NOMO-1 (cell line): ENCODE results near the gene ANKRD33.

ENCODE experiments used
- DNase-seq, 2 experiments: peaks; one replicate each; lab custom pipeline; 2025; ENCODE audit not compliant: unreplicated experiment in 2 of 2; lab: John Stamatoyannopoulos, UW

ANKRD33 gene

DNA sequence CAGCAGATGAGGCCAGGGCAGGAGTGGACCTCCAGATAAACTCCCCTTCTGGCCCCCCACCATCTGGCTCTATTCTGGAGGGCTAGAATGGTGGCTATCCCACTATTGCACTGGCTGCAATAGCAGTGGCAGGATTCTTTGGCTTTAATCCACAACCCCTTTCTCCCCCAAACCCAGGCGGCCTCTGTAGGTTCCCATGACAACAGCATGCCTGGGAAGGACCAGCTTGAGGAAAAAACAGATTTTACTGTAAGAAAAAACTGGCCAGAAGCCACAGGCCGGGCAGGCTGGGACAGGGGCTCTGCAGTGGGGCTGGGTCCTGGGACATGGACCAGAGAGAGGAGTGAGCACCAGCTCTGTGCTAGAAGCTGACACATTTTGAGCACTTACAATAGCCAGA is 50.0 kb downstream of the ANKRD33 start:
- DNase-seq = no peak

- no peak for DNase-seq
Measured at GRCh38 chr12:51938726-51939125, 50.8 kb downstream of the ANKRD33 start.

DNA sequence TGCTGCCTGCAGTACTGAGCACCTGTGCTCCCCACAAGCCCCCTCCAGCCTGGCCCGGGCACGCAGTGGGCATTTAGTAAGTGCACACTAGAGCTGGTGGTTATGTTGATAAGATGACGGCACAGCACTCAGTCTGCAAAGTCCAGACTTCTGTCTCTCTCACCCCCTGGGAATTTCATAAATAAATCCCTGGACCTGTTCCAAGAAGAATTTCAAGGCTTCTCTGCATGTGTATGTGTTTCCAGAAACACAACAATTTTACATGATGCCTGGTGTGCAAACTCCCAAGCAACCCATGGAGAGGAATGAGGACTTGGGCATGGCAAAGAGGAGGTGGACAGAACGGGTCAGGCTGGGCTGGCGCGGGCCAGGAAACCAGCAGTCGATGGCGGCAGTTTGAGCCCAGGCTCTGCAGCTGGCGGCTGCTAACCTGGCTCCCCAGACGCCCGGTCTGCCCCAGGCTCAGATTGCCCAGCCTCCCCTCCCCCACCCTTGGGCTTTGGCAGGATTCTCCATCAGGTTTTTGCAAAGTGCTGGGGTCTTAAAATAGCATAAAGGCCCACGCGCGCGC is 53.2 kb downstream of the ANKRD33 start:
- DNase-seq = no peak
